SK-N-SH (cell line): ENCODE measurements around the gene TJP2. TPM values are rescaled to one million over a fixed set of nuclear protein-coding genes. Genes with fewer than 3 reads are reported as not detected.

Source experiments
- CTCF ChIA-PET: fragments of 300-600, 350-600 bp; formaldehyde crosslinking; extraction: SDS; loops from one replicate; lab custom pipeline; 2021; lab: Yijun Ruan, JAX
- POLR2A ChIA-PET: fragments of 350-600 bp; sonication (Branson Sonifier 250); formaldehyde crosslinking; extraction: SDS; loops from one replicate; lab custom pipeline; 2020; ENCODE audit warnings: antibody characterized with exemption, inconsistent platforms; lab: Yijun Ruan, JAX
- DNase-seq: peaks from one replicate; pipeline ENCODE4 v3.0.0; 2012
- H2AFZ ChIP-seq: fragments of 200-600 bp; sonication (generic); 2 replicates; pipeline ENCODE4 v1.8.1; 2016; ENCODE audit warnings: antibody characterized with exemption, mild to moderate bottlenecking, low read depth
- H3F3A ChIP-seq: fragments of 200-600 bp; sonication (generic); replicated peaks from 2 replicates; pipeline ENCODE3; 2016; ENCODE audit warnings: antibody characterized with exemption, mild to moderate bottlenecking; ENCODE audit not compliant: insufficient read depth
- H3K27ac ChIP-seq, 2 experiments: fragments of 200-500 bp in 1 of 2; fragments of 200-600 bp in 1 of 2; sonication (Bioruptor generic) in 1 of 2; sonication (generic), shearing (Covaris generic) in 1 of 2; 2 replicates each; pipeline versions ENCODE4 v1.5.1 to v1.6.1; 2014 to 2016; ENCODE audit warnings: low read depth in 2 of 2, inconsistent platforms in 1 of 2, low read length in 1 of 2, mild to moderate bottlenecking in 1 of 2, mixed read lengths in 1 of 2
- H3K27me3 ChIP-seq: fragments of 200-600 bp; sonication (generic), shearing (Covaris generic); 2 replicates; pipeline ENCODE4 v1.6.1; 2016; ENCODE audit warnings: mixed run types; ENCODE audit not compliant: insufficient read depth
- H3K36me3 ChIP-seq, 2 experiments: fragments of 200-500 bp in 1 of 2; fragments of 200-600 bp in 1 of 2; sonication (Bioruptor generic) in 1 of 2; sonication (generic) in 1 of 2; replicated peaks in 1 of 2; 2 replicates each; pipeline versions ENCODE3 to v1.5.1; 2014 to 2016; ENCODE audit warnings: low read length in 1 of 2, mild to moderate bottlenecking in 1 of 2; ENCODE audit not compliant: insufficient read depth in 2 of 2, control insufficient read depth in 1 of 2
- H3K4me1 ChIP-seq, 2 experiments: fragments of 200-500 bp in 1 of 2; fragments of 200-600 bp in 1 of 2; sonication (Bioruptor generic) in 1 of 2; sonication (generic), shearing (Covaris generic) in 1 of 2; 2 replicates each; pipeline versions ENCODE4 v1.5.1 to v1.6.1; 2014 to 2016; ENCODE audit warnings: low read depth in 1 of 2, low read length in 1 of 2, mixed run types in 1 of 2; ENCODE audit not compliant: insufficient read depth in 2 of 2, control insufficient read depth in 1 of 2
- H3K4me2 ChIP-seq: fragments of 200-600 bp; sonication (generic), shearing (Covaris generic); 2 replicates; pipeline ENCODE4 v1.6.1; 2017; ENCODE audit warnings: mixed run types
- H3K4me3 ChIP-seq, 2 experiments: fragments of 200-500 bp in 1 of 2; fragments of 200-600 bp in 1 of 2; sonication (Bioruptor generic) in 1 of 2; sonication (generic), shearing (Covaris generic) in 1 of 2; 2 replicates each; pipeline versions ENCODE4 v1.5.1 to v1.8.1; 2014 to 2016; ENCODE audit warnings: low read depth in 2 of 2, inconsistent platforms in 1 of 2, low read length in 1 of 2, mild to moderate bottlenecking in 1 of 2, mixed read lengths in 1 of 2, moderate library complexity in 1 of 2
- H3K79me2 ChIP-seq: fragments of 200-600 bp; sonication (generic); 2 replicates; pipeline ENCODE4 v1.8.1; 2017; ENCODE audit warnings: mild to moderate bottlenecking; ENCODE audit not compliant: insufficient read depth
- H3K9ac ChIP-seq: fragments of 200-600 bp; sonication (generic); 2 replicates; pipeline ENCODE4 v1.6.1; 2017; ENCODE audit warnings: mixed run types
- H3K9me2 ChIP-seq: fragments of 200-600 bp; sonication (generic); 2 replicates; pipeline ENCODE4 v1.6.1; 2017; ENCODE audit warnings: mixed run types
- H3K9me3 ChIP-seq: fragments of 200-600 bp; sonication (generic); 2 replicates; pipeline ENCODE4 v1.6.1; 2017; ENCODE audit warnings: mixed run types, mild to moderate bottlenecking, moderate library complexity
- H4K20me1 ChIP-seq: fragments of 200-600 bp; sonication (generic); 2 replicates; pipeline ENCODE4 v1.6.1; 2017; ENCODE audit warnings: mild to moderate bottlenecking, mixed run types; ENCODE audit not compliant: insufficient read depth
- CTCF ChIP-seq: fragments of 200-600 bp; sonication (generic); IDR thresholded peaks from 2 replicates; pipeline ENCODE4 v1.6.1; 2017; ENCODE audit warnings: antibody characterized with exemption, mild to moderate bottlenecking, moderate library complexity
- EP300 ChIP-seq, 2 experiments: IDR thresholded peaks; 2 replicates each; pipeline versions ENCODE4 v1.4.0 to v1.6.1; 2012; ENCODE audit warnings: borderline replicate concordance in 1 of 2, low read depth in 1 of 2, low read length in 1 of 2
- EZH2phosphoT487 ChIP-seq: fragments of 200-600 bp; sonication (generic); IDR thresholded peaks from 2 replicates; pipeline ENCODE4 v1.6.1; 2017; ENCODE audit warnings: low read depth, mixed run types, mild to moderate bottlenecking, antibody characterized with exemption, moderate library complexity, borderline replicate concordance
- FOSL2 ChIP-seq: IDR thresholded peaks from 2 replicates; pipeline ENCODE4 v1.4.0; 2012; ENCODE audit warnings: low read depth, mild to moderate bottlenecking, moderate library complexity, borderline replicate concordance
- FOXJ3 ChIP-seq: sonication (generic); formaldehyde crosslinking; IDR thresholded peaks from 2 replicates; pipeline ENCODE4 v1.5.1; 2020; ENCODE audit warnings: mild to moderate bottlenecking, missing genetic modification reagents
- FOXM1 ChIP-seq: IDR thresholded peaks from 2 replicates; pipeline ENCODE4 v1.4.0; 2012; ENCODE audit warnings: low read depth, mild to moderate bottlenecking
- GABPA ChIP-seq: IDR thresholded peaks from 2 replicates; pipeline ENCODE4 v1.4.0; 2012; ENCODE audit warnings: low read depth, mild to moderate bottlenecking
- GATA2 ChIP-seq: sonication (generic); formaldehyde crosslinking; IDR thresholded peaks from 2 replicates; pipeline ENCODE4 v1.5.0; 2020; ENCODE audit warnings: mild to moderate bottlenecking, missing genetic modification reagents
- JUND ChIP-seq: IDR thresholded peaks from 2 replicates; pipeline ENCODE4 v1.4.0; 2012
- MAX ChIP-seq: IDR thresholded peaks from 2 replicates; pipeline ENCODE4 v1.4.0; 2012; ENCODE audit warnings: low read depth
- NFIC ChIP-seq: IDR thresholded peaks from 2 replicates; pipeline ENCODE4 v1.4.0; 2012; ENCODE audit warnings: borderline replicate concordance
- NRF1 ChIP-seq: IDR thresholded peaks from 2 replicates; pipeline ENCODE4 v1.6.1; 2012; ENCODE audit warnings: low read depth, mild to moderate bottlenecking, low read length
- POLR2AphosphoS5 ChIP-seq: IDR thresholded peaks from 2 replicates; pipeline ENCODE4 v1.6.1; 2012; ENCODE audit warnings: low read depth, low read length
- RAD21 ChIP-seq: IDR thresholded peaks from 2 replicates; pipeline ENCODE4 v1.6.1; 2012; ENCODE audit warnings: mild to moderate bottlenecking, low read length
- RCOR1 ChIP-seq: fragments of 150-350 bp; IDR thresholded peaks from 2 replicates; pipeline ENCODE4 v1.6.1; 2017; ENCODE audit warnings: antibody characterized with exemption, low read length
- RFX5 ChIP-seq: IDR thresholded peaks from 2 replicates; pipeline ENCODE4 v1.6.1; 2012; ENCODE audit warnings: mild to moderate bottlenecking, improper control_type of control experiment, low read length
- SIN3A ChIP-seq: IDR thresholded peaks from 2 replicates; pipeline ENCODE4 v1.6.1; 2012; ENCODE audit warnings: low read depth, mild to moderate bottlenecking, low read length, moderate library complexity, borderline replicate concordance
- TAF1 ChIP-seq: IDR thresholded peaks from 2 replicates; pipeline ENCODE4 v1.6.1; 2012; ENCODE audit warnings: low read depth, mild to moderate bottlenecking, low read length, moderate library complexity, borderline replicate concordance
- USF1 ChIP-seq: IDR thresholded peaks from 2 replicates; pipeline ENCODE4 v1.4.0; 2012; ENCODE audit warnings: low read depth, borderline replicate concordance
- USF2 ChIP-seq: fragments of 150-350 bp; IDR thresholded peaks from 2 replicates; pipeline ENCODE4 v1.6.1; 2017; ENCODE audit warnings: antibody characterized with exemption, low read length, low read depth, borderline replicate concordance
- YY1 ChIP-seq: IDR thresholded peaks from 2 replicates; pipeline ENCODE4 v1.4.0; 2012; ENCODE audit warnings: low read depth, mild to moderate bottlenecking
- ZBTB33 ChIP-seq: IDR thresholded peaks from 2 replicates; pipeline ENCODE4 v1.4.0; 2012; ENCODE audit warnings: low read depth, borderline replicate concordance
- WGBS: methylation state at CpG from one replicate; pipeline ENCODE4 v1.1.6; 2017; ENCODE audit warnings: low lambda C conversion rate; 5-methylcytosine and 5-hydroxymethylcytosine counted together
- polyA plus RNA-seq, 3 experiments: library from polyadenylated mRNA; depleted of rRNA; stranded (reverse); fragments of >200 nt; gene quantifications; 2 replicates each; pipeline ENCODE4 v1.2.3, GENCODE V29; 2012

The TJP2 gene
- polyA plus RNA-seq, 1 of the 3 experiments (the other 2 are of a cell fraction), result 17.7 TPM

- Histone ChIP-seq H3K27ac (no peak overlapping the region), H3K36me3 (no peaks in the 10 kb centered on the region), H3K9me3 (no peaks in the 10 kb centered on the region), H3K4me3 (no peak overlapping the region), H3K27me3 (no peaks in the 10 kb centered on the region), H3K4me1 (no peaks in the 10 kb centered on the region), H3K9me2 (no peaks in the 10 kb centered on the region), H3K4me2 (no peak overlapping the region), H3K79me2 (no peaks in the 10 kb centered on the region), H4K20me1 (no peaks in the 10 kb centered on the region), H3K9ac (no peak overlapping the region), H3F3A (no peaks in the 10 kb centered on the region), H2AFZ (no peak overlapping the region)
- no peak for DNase-seq
- TF ChIP-seq USF1, result no peak
- TF ChIP-seq JUND, result no peak
- TF ChIP-seq RFX5, result no peak
- TF ChIP-seq FOSL2, result no peak
- TF ChIP-seq USF2, result no peak
- no peak for TF ChIP-seq RCOR1
- no peak for TF ChIP-seq NRF1
- TF ChIP-seq SIN3A, result no peak
- TF ChIP-seq FOXM1, result no peak
- no peak for TF ChIP-seq MAX
- TF ChIP-seq EP300 (IDR thresholded peaks at IDR 0.05; ENCODE audit: borderline replicate concordance in 1 of 2, low read depth in 1 of 2, low read length in 1 of 2), result no peak
- no peak for TF ChIP-seq FOXJ3 (CRISPR knock-in tag)
- TF ChIP-seq EZH2phosphoT487, result no peak
- TF ChIP-seq CTCF, result no peak
- no peak for TF ChIP-seq RAD21
- WGBS, result 47% methylated on average over 7 of the region's 7 CpGs
- ChIA-PET POLR2A (no interaction called here), CTCF (no interaction called here)
Observed at GRCh38 chr9:69264526-69264925, 90.4 kb downstream of the TJP2 start.

GRCh38 chr9:69265891-69266290 lies 91.8 kb downstream of the TJP2 start:
- Histone ChIP-seq H3K27ac (no peak overlapping the region), H3F3A (no peaks in the 10 kb centered on the region), H3K4me3 (no peak overlapping the region), H3K4me1 (no peaks in the 10 kb centered on the region), H3K27me3 (no peaks in the 10 kb centered on the region), H3K4me2 (no peak overlapping the region; the same call in 1 of the 2 replicates), H3K9me2 (no peaks in the 10 kb centered on the region), H3K9ac (no peak overlapping the region), H3K9me3 (no peaks in the 10 kb centered on the region), H4K20me1 (no peaks in the 10 kb centered on the region), H3K36me3 (no peaks in the 10 kb centered on the region), H3K79me2 (no peaks in the 10 kb centered on the region), H2AFZ (peak overlapping the region; percentile 46; the same call in 1 of the 2 replicates)
- POLR2A ChIA-PET, result no interaction called here
- TF ChIP-seq GATA2 (CRISPR knock-in tag), result no peak
- TF ChIP-seq RAD21, result no peak
- TF ChIP-seq GABPA, result no peak
- TF ChIP-seq POLR2AphosphoS5, result no peak
- no peak for TF ChIP-seq ZBTB33
- TF ChIP-seq TAF1, result no peak
- TF ChIP-seq NFIC, result no peak
- TF ChIP-seq YY1, result no peak
- no peak for TF ChIP-seq CTCF
- DNase-seq, result no peak
- CTCF ChIA-PET, result no interaction called here
- 63% methylated on average over 9 of the region's 9 CpGs for WGBS
